Gastroesophageal sphincter (tissue), 3 donors: ENCODE results near the gene P2RX1.

Experiments
- CTCF ChIP-seq, 4 experiments: fragments of 200-600 bp in 2 of 4; fragments of 450-650 bp in 2 of 4; sonication (generic) in 1 of 4; IDR thresholded peaks; one replicate each; pipeline ENCODE4 v1.5.1; 2017 to 2019; ENCODE audit warnings: antibody characterized with exemption in 4 of 4, mild to moderate bottlenecking in 2 of 4, moderate library complexity in 2 of 4
- EP300 ChIP-seq: sonication (generic); formaldehyde crosslinking; IDR thresholded peaks from one replicate; pipeline ENCODE4 v1.6.1; 2017; ENCODE audit warnings: antibody characterized with exemption, mild to moderate bottlenecking
- POLR2A ChIP-seq, 2 donors: fragments of 450-650 bp; IDR thresholded peaks; one replicate each; pipeline ENCODE4 v1.6.1; 2017; ENCODE audit warnings: antibody characterized with exemption in 2 of 2, mild to moderate bottlenecking in 2 of 2, moderate library complexity in 1 of 2
- POLR2AphosphoS5 ChIP-seq: sonication (generic); formaldehyde crosslinking; IDR thresholded peaks from one replicate; pipeline ENCODE4 v1.6.1; 2017; ENCODE audit warnings: antibody characterized with exemption

DNA sequence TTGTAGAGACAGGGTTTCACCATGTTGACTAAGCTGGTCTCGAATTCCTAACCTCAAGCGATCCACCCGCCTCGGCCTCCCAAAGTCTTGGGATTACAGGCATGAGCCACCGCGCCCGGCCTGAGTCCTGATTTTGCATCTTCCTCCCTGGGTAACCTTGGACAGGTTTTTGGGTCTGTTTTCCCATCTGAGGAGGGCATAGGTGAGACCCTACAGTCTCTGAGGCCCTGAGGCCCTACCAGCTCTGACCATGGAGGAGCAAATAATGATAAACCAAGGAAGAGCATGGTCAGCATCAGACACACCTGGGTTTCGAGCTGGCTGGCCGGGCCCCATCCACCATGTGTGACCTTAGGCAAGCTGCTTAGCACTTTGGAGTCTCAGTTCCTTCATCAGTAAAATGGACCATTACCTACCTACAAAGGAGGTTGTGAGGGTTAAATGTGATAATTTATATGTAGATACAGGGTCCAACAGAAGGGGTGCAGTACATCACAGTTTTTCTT is 69.0 kb downstream of the P2RX1 start:
- no peak for TF ChIP-seq CTCF (IDR thresholded peaks at IDR 0.05)
- TF ChIP-seq POLR2A (IDR thresholded peaks at IDR 0.05) = no peak
- no peak for TF ChIP-seq POLR2AphosphoS5
- TF ChIP-seq EP300 = no peak
